Kidney epithelial cell (primary cell): ENCODE measurements around the gene GALNT17. TPM values are rescaled to one million over a fixed set of nuclear protein-coding genes. Genes with fewer than 3 reads are reported as not detected.
"Not testable (repeated sequence)": the region's sequence is repeated elsewhere in the genome, so short reads cannot be mapped to it uniquely, and the experiment has no call there.

Experiments
- DNase-seq: peaks from one replicate; pipeline ENCODE4 v3.0.0-alpha.2; 2010; ENCODE audit warnings: low read depth
- H3K27me3 ChIP-seq: 2 replicates; pipeline ENCODE4 v1.6.0; 2011; ENCODE audit warnings: low read length; ENCODE audit not compliant: control insufficient read depth, insufficient read depth
- H3K36me3 ChIP-seq: 2 replicates; pipeline ENCODE4 v1.5.1; 2011; ENCODE audit warnings: low read length; ENCODE audit not compliant: control insufficient read depth, insufficient read depth
- H3K4me3 ChIP-seq: 2 replicates; pipeline ENCODE4 v1.5.1; 2011; ENCODE audit warnings: low read depth, mild to moderate bottlenecking, control low read depth, low read length
- total RNA-seq: library from RNA; depleted of rRNA; stranded (reverse); fragments of >200 nt; gene quantifications from 2 replicates; pipeline ENCODE4 v1.2.3, GENCODE V29; 2015
- TF ChIP-seq, protein P1 (sequence below): IDR thresholded peaks from 2 replicates; pipeline ENCODE4 v1.5.1; 2011; ENCODE audit warnings: mild to moderate bottlenecking, moderate library complexity, low read length, control low read depth, inconsistent platforms; ENCODE audit not compliant: insufficient read depth, poor library complexity, severe bottlenecking

Gene GALNT17
- total RNA-seq, 1 donor from 2014 or later, result 3.3 TPM

- no peaks in the 10 kb centered on the region for H3K36me3 ChIP-seq
- H3K27me3 ChIP-seq, result no peaks in the 10 kb centered on the region
- no peak for DNase-seq
- H3K4me3 ChIP-seq, result no peak overlapping the region
- TF ChIP-seq, protein P1, sequence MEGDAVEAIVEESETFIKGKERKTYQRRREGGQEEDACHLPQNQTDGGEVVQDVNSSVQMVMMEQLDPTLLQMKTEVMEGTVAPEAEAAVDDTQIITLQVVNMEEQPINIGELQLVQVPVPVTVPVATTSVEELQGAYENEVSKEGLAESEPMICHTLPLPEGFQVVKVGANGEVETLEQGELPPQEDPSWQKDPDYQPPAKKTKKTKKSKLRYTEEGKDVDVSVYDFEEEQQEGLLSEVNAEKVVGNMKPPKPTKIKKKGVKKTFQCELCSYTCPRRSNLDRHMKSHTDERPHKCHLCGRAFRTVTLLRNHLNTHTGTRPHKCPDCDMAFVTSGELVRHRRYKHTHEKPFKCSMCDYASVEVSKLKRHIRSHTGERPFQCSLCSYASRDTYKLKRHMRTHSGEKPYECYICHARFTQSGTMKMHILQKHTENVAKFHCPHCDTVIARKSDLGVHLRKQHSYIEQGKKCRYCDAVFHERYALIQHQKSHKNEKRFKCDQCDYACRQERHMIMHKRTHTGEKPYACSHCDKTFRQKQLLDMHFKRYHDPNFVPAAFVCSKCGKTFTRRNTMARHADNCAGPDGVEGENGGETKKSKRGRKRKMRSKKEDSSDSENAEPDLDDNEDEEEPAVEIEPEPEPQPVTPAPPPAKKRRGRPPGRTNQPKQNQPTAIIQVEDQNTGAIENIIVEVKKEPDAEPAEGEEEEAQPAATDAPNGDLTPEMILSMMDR, result no peak
Observed at GRCh38 chr7:71731740-71732139, 599.8 kb downstream of the GALNT17 start.

DNA sequence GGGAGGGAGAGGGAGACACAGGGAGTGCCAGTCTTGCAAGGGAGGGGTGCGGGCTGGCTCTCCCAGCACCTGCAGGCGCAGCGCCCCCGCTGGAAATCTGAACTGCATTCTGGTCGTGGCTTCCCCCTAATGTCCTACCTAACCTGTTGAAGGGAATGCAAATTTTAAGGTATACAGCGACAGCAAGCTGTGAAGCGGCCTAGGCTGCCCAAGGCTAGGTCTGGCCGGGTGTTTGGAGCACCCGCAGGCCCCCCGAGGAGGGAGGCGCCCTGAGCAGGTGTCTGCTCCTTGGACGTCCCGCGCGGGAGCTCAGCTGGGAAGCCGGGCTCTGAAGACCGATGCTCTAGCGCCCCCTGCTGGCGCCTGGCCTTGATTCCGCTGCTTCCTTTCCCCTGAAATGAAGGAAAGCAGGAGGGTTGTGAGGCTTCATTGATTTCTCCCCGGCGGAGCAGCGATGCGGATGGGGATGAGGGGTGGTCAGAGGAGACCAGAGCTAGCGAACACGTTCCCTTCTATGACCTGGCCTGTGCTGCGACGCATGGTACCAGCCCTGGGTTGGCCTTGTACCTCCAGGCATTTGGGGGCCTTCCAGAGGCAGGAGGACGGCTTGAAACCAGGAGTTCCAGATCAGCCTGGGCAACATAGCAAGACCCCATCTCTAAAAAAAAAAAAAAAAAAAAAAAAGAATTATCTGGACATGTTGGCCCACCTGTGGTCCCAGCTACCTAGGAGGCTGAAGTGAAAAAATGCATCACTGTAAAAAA lies 601.3 kb downstream of the GALNT17 start:
- DNase-seq, result no peak
- no peak overlapping the region for H3K4me3 ChIP-seq
- no peaks in the 10 kb centered on the region for H3K36me3 ChIP-seq
- no peaks in the 10 kb centered on the region for H3K27me3 ChIP-seq
- TF ChIP-seq, protein P1, result peak; percentile 89

DNA sequence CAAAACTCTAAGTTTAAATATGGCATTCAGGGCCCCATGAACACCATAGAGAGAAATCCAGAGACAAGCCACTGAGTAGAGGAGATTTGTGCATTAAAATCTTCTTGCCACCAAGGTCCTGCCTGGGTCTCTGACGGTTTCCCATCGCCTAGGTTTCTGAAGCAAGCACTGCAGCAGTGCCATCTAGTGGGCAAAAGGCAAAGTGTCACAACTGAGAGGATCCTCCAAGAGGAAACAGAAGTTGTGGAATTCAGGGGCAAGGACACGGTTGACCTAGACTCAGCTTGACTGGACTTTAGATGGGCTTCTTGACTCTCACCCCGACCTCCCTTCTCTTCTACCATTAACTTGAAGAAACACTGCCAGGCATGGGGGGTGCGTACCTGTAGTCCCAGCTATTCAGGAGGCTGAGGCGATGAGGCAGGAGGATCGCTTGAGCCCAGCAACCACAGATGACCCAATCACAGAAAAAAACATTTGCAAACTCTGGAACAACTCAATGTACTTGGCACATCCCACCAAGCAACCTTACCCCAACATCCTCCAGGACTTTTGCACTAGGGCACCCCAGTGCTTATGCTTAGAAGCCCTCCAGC lies 604.1 kb downstream of the GALNT17 start:
- TF ChIP-seq, protein P1, result peak; percentile 75
- no peak overlapping the region for H3K4me3 ChIP-seq
- no peaks in the 10 kb centered on the region for H3K36me3 ChIP-seq
- DNase-seq, result peak; percentile 5
- no peaks in the 10 kb centered on the region for H3K27me3 ChIP-seq

- DNase-seq, H3K36me3 ChIP-seq, H3K4me3 ChIP-seq, H3K27me3 ChIP-seq: not testable (repeated sequence)
Observed at GRCh38 chr7:71737931-71738540, 606.1 kb downstream of the GALNT17 start.

- DNase-seq, result no peak
- no peaks in the 10 kb centered on the region for H3K36me3 ChIP-seq
- TF ChIP-seq, protein P1, result no peak
- no peaks in the 10 kb centered on the region for H3K27me3 ChIP-seq
- no peak overlapping the region for H3K4me3 ChIP-seq
Observed at GRCh38 chr7:71739520-71740173, 607.7 kb downstream of the GALNT17 start.

DNA sequence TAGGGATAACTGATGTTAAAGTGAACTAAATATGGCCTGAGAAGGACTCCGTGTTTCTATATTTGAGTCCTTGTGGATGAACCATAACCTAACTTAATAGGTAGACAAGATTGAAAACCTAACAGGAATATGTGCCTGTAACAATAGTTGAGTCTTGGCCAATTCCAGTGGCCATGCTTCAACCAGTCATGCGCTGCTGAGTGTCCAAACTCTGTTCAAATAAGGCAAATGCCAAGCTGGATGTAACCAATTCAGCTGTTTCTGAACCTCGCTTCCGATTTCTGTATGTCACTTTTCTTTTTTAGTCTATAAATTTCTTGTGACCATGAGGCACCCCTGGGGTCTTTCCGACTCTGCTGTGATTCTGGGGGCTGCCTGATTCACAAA lies 608.2 kb downstream of the GALNT17 start:
- no peaks in the 10 kb centered on the region for H3K27me3 ChIP-seq
- no peak for DNase-seq
- H3K4me3 ChIP-seq, result no peak overlapping the region
- H3K36me3 ChIP-seq, result no peaks in the 10 kb centered on the region
- TF ChIP-seq, protein P1, result no peak
